Natural killer cell (primary cell): ENCODE measurements around the gene PHKG2. TPM values are rescaled to one million over a fixed set of nuclear protein-coding genes. Genes with fewer than 3 reads are reported as not detected.

Source experiments
- ATAC-seq, 3 donors: fragments of 150-1000 bp in 2 of 3; fragments of 200-7000 bp in 1 of 3; cut with Tn5 transposase; 1 replicate in 1 of 3; 2 replicates in 2 of 3; pipeline ENCODE4 v1.10.0; 2021; ENCODE audit warnings: mild to moderate bottlenecking in 2 of 3, moderate library complexity in 2 of 3
- DNase-seq, 2 donors: peaks; one replicate each; pipeline versions ENCODE4 v3.0.0 to v3.0.0-alpha.2; 2013 to 2021; ENCODE audit warnings: mixed read lengths in 1 of 2
- H3K27ac ChIP-seq: one replicate; pipeline ENCODE4 v1.5.1; 2013; ENCODE audit warnings: mild to moderate bottlenecking, low read length
- H3K27me3 ChIP-seq: one replicate; pipeline ENCODE4 v1.6.1; 2013; ENCODE audit warnings: low read length; ENCODE audit not compliant: control insufficient read depth, insufficient read depth
- H3K36me3 ChIP-seq: one replicate; pipeline ENCODE4 v1.6.1; 2013; ENCODE audit warnings: low read length; ENCODE audit not compliant: control insufficient read depth, insufficient read depth
- H3K4me1 ChIP-seq: one replicate; pipeline ENCODE4 v1.6.1; 2013; ENCODE audit warnings: low read length; ENCODE audit not compliant: control insufficient read depth, insufficient read depth
- H3K4me3 ChIP-seq: one replicate; pipeline ENCODE4 v1.5.1; 2013; ENCODE audit warnings: low read length
- H3K9me3 ChIP-seq: one replicate; pipeline ENCODE4 v1.6.1; 2013; ENCODE audit warnings: low read length; ENCODE audit not compliant: control insufficient read depth, insufficient read depth
- H3K27ac Mint-ChIP-seq, 2 donors: one replicate each; pipeline ENCODE4 v1.8.0; 2022; ENCODE audit warnings: mild to moderate bottlenecking in 2 of 2, mixed read lengths in 2 of 2, moderate library complexity in 1 of 2
- H3K27me3 Mint-ChIP-seq, 2 donors: one replicate each; pipeline ENCODE4 v1.8.0; 2022; ENCODE audit warnings: low read depth in 2 of 2, mixed read lengths in 2 of 2
- H3K36me3 Mint-ChIP-seq: one replicate; pipeline ENCODE4 v1.8.0; 2022; ENCODE audit warnings: mixed read lengths
- H3K4me1 Mint-ChIP-seq, 2 donors: one replicate each; pipeline ENCODE4 v1.8.0; 2022; ENCODE audit warnings: mixed read lengths in 2 of 2
- H3K4me3 Mint-ChIP-seq: one replicate; pipeline ENCODE4 v1.8.0; 2022; ENCODE audit warnings: mild to moderate bottlenecking, moderate library complexity, mixed read lengths
- H3K9me3 Mint-ChIP-seq, 2 donors: one replicate each; pipeline ENCODE4 v1.8.0; 2022; ENCODE audit warnings: mixed read lengths in 2 of 2
- CTCF ChIP-seq: fragments of 200-600 bp; IDR thresholded peaks from one replicate; pipeline ENCODE4 v1.8.0; 2022; ENCODE audit warnings: antibody characterized with exemption
- WGBS: methylation state at CpG from one replicate; pipeline ENCODE4 v1.1.7; 2013; ENCODE audit warnings: missing lambda C conversion rate; ENCODE audit not compliant: insufficient coverage; 5-methylcytosine and 5-hydroxymethylcytosine counted together
- intact Hi-C: fragments of 100-400 bp; cut with micrococcal nuclease; formaldehyde crosslinking; loops from one replicate; pipeline ENCODE4 v1.14.2; 2022
- total RNA-seq, 4 donors: library from RNA; stranded (reverse); fragments of 120-200 nt in 1 of 4; gene quantifications; one replicate each; pipeline versions ENCODE4 v1.2.3 to v1.2.4, GENCODE V29; 2013 to 2022

The PHKG2 gene
- total RNA-seq, 3 donors from 2014 or later (not counting 1 experiment from before 2014, with no cell fraction given): 50.5 to 86.1 (median 64.8) TPM

- Mint-ChIP-seq H3K27ac (no peak overlapping the region), H3K36me3 (peaks cover 34% of the 10 kb centered on the region)
- TF ChIP-seq CTCF: no peak
Measured at GRCh38 chr16:30706046-30706445, 42.2 kb upstream of the PHKG2 start.

GRCh38 chr16:30710971-30711370, 37.3 kb upstream of the PHKG2 start:
- intact Hi-C loops: loop anchor here (10.0 kb wide), 1 partner anchor 54 kb away; the partner anchor contains the start of genes CFAP119 and RNF40
- Mint-ChIP-seq H3K36me3 (peaks cover 62% of the 10 kb centered on the region), H3K4me1 (peaks cover 17 to 28% of the 10 kb centered on the region in 2 donors), H3K9me3 (peaks cover 0 to 2% of the 10 kb centered on the region in 2 donors), H3K4me3 (no peak overlapping the region), H3K27me3 (no peaks in the 10 kb centered on the region), H3K27ac (peak overlapping the region; percentile 62 to 74)
- no peak for DNase-seq
- H3K4me3 ChIP-seq: no peak overlapping the region
- H3K36me3 ChIP-seq: peaks cover 81% of the 10 kb centered on the region
- H3K27me3 ChIP-seq: no peaks in the 10 kb centered on the region
- no peak overlapping the region for H3K27ac ChIP-seq
- no peaks in the 10 kb centered on the region for H3K9me3 ChIP-seq
- no peak for TF ChIP-seq CTCF
- H3K4me1 ChIP-seq: peaks cover 12% of the 10 kb centered on the region
- ATAC-seq: no peak
- WGBS: 95% methylated on average over 4 of the region's 4 CpGs

More at GRCh38 chr16:30706046-30706445, 42.2 kb upstream of the PHKG2 start:
- Mint-ChIP-seq H3K9me3 (no peaks in the 10 kb centered on the region), H3K4me3 (no peak overlapping the region), H3K27me3 (no peaks in the 10 kb centered on the region), H3K4me1 (peaks cover 3 to 4% of the 10 kb centered on the region in 2 donors)
- Histone ChIP-seq H3K27me3 (no peaks in the 10 kb centered on the region), H3K27ac (no peak overlapping the region), H3K36me3 (peaks cover 89% of the 10 kb centered on the region), H3K4me1 (no peaks in the 10 kb centered on the region), H3K4me3 (no peak overlapping the region), H3K9me3 (no peaks in the 10 kb centered on the region)
- DNase-seq: no peak
- no peak for ATAC-seq
- intact Hi-C loops: no loop called here
- 97% methylated on average over 6 of the region's 6 CpGs for WGBS

- Histone ChIP-seq H3K27me3 (no peaks in the 10 kb centered on the region), H3K36me3 (peaks cover 81% of the 10 kb centered on the region), H3K4me1 (peaks cover 14% of the 10 kb centered on the region), H3K9me3 (no peaks in the 10 kb centered on the region), H3K27ac (no peak overlapping the region), H3K4me3 (no peak overlapping the region)
- peaks cover 0 to 2% of the 10 kb centered on the region in 2 donors for H3K9me3 Mint-ChIP-seq
- no peak for TF ChIP-seq CTCF
- intact Hi-C loops: loop anchor here (10.0 kb wide), 1 partner anchor 53 kb away; the partner anchor contains the start of genes CFAP119 and RNF40
- peak overlapping the region; percentile 8 to 54 for H3K27ac Mint-ChIP-seq
- H3K4me1 Mint-ChIP-seq: peaks cover 24 to 35% of the 10 kb centered on the region in 2 donors
- no peaks in the 10 kb centered on the region for H3K27me3 Mint-ChIP-seq
- H3K36me3 Mint-ChIP-seq: peaks cover 66% of the 10 kb centered on the region
- DNase-seq (no peak), ATAC-seq (no peak)
- no peak overlapping the region for H3K4me3 Mint-ChIP-seq
- WGBS: 94% methylated on average over 1 of the region's 1 CpG
Measured at GRCh38 chr16:30711712-30712111, 36.5 kb upstream of the PHKG2 start.
